Activated T-cell treated with anti-CD3 and anti-CD28 coated beads, Interleukin-2, amount 50 U/mL, for 24 hours (primary cell): ENCODE measurements around the gene GRID2IP.

Source experiments
- DNase-seq: peaks from one replicate; pipeline ENCODE4 v3.0.0-alpha.2; 2020
- H3K27ac Mint-ChIP-seq: 2 replicates; pipeline ENCODE4 v1.8.0; 2020; ENCODE audit warnings: mild to moderate bottlenecking, mixed read lengths
- H3K27me3 Mint-ChIP-seq: 2 replicates; pipeline ENCODE4 v1.8.0; 2020; ENCODE audit warnings: mixed read lengths
- H3K36me3 Mint-ChIP-seq: 2 replicates; pipeline ENCODE4 v1.8.0; 2020; ENCODE audit warnings: low read depth, mixed read lengths
- H3K4me1 Mint-ChIP-seq: 2 replicates; pipeline ENCODE4 v1.8.0; 2020; ENCODE audit warnings: low read depth, mixed read lengths
- H3K4me3 Mint-ChIP-seq: 2 replicates; pipeline ENCODE4 v1.8.0; 2020; ENCODE audit warnings: mild to moderate bottlenecking, moderate library complexity, mixed read lengths
- H3K9me3 Mint-ChIP-seq: 2 replicates; pipeline ENCODE4 v1.8.0; 2020; ENCODE audit warnings: mixed read lengths

GRID2IP gene

GRCh38 chr7:6575281-6576023 lies 24.2 kb upstream of the GRID2IP start:
- H3K27me3 Mint-ChIP-seq: no peaks in the 10 kb centered on the region
- H3K4me1 Mint-ChIP-seq: peaks cover 23% of the 10 kb centered on the region

DNA sequence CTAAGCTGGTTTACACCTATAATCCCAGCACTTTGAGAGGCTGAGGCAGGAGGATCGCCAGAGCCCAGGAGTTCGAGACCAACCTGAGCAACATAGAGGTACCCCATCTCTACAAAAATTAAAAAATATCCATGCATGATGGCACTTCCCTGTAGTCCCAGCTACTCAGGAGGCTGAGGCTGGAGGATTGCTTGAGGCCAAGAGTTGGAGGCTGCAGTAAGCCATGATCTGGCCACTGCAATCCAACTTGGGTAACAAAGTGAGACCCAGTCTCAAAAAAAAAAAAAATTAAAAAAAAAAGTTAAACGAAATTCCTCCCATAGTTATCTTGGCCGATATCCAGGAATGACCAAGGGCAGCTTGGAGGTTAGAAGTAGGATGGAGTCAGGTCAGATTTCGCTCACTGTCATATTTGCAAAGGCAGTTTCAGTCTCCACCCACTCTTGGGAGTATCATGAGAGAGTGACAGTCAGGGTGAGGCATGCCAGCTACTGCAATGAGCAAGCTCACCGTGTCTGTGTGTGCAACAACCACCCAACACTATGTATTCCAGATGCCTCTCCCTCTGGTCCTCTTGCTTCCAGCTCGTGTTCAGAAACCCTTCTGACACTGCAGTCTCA lies 20.0 kb upstream of the GRID2IP start:
- Mint-ChIP-seq H3K27me3 (no peaks in the 10 kb centered on the region), H3K4me1 (peaks cover 6% of the 10 kb centered on the region), H3K36me3 (no peaks in the 10 kb centered on the region), H3K4me3 (no peak overlapping the region), H3K9me3 (no peaks in the 10 kb centered on the region), H3K27ac (no peak overlapping the region)
- no peak for DNase-seq

More at GRCh38 chr7:6575281-6576023, 24.2 kb upstream of the GRID2IP start:
- H3K9me3 Mint-ChIP-seq: no peaks in the 10 kb centered on the region
- no peak for DNase-seq
- H3K36me3 Mint-ChIP-seq: peaks cover 15% of the 10 kb centered on the region
- H3K27ac Mint-ChIP-seq: no peak overlapping the region
- H3K4me3 Mint-ChIP-seq: peak overlapping the region; percentile 83

DNA sequence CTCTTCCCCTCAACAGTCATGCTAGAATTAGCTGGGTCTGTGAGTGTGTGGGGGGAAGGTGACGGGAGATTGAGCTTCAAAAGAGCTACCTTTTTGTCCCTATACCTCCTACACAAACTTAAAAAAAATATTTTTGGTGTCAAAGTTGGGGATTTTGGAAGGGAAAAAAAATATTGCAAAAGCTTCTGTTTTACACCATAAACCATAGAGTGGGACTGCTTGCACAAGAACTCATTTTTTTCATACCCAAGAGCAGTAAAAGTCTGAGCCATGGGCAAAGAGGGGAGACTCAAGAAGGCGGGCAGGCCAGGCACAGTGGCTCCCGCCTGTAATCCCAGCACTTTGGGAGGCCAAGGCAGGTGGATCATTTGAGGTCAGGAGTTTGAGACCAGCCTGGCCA lies 16.6 kb upstream of the GRID2IP start:
- no peak for DNase-seq
- Mint-ChIP-seq H3K36me3 (no peaks in the 10 kb centered on the region), H3K4me3 (no peak overlapping the region), H3K9me3 (no peaks in the 10 kb centered on the region), H3K27ac (no peak overlapping the region), H3K27me3 (no peaks in the 10 kb centered on the region), H3K4me1 (no peaks in the 10 kb centered on the region)

GRCh38 chr7:6565655-6566054 lies 14.4 kb upstream of the GRID2IP start:
- Mint-ChIP-seq H3K36me3 (no peaks in the 10 kb centered on the region), H3K4me3 (no peak overlapping the region), H3K27ac (no peak overlapping the region), H3K27me3 (no peaks in the 10 kb centered on the region), H3K9me3 (no peaks in the 10 kb centered on the region), H3K4me1 (no peaks in the 10 kb centered on the region)
- no peak for DNase-seq

- H3K27me3 Mint-ChIP-seq: peaks cover 5% of the 10 kb centered on the region
- no peaks in the 10 kb centered on the region for H3K36me3 Mint-ChIP-seq
- DNase-seq: no peak
- H3K27ac Mint-ChIP-seq: no peak overlapping the region
- H3K9me3 Mint-ChIP-seq: no peaks in the 10 kb centered on the region
- no peak overlapping the region for H3K4me3 Mint-ChIP-seq
- no peaks in the 10 kb centered on the region for H3K4me1 Mint-ChIP-seq
These were observed 12.9 kb upstream of the GRID2IP start for GRCh38 chr7:6563936-6564770.

- Mint-ChIP-seq H3K36me3 (no peaks in the 10 kb centered on the region), H3K4me1 (no peaks in the 10 kb centered on the region), H3K4me3 (no peak overlapping the region), H3K9me3 (no peaks in the 10 kb centered on the region), H3K27me3 (peaks cover 5% of the 10 kb centered on the region), H3K27ac (no peak overlapping the region)
- DNase-seq: no peak
These were observed 10.8 kb upstream of the GRID2IP start for GRCh38 chr7:6562106-6562505.

DNA sequence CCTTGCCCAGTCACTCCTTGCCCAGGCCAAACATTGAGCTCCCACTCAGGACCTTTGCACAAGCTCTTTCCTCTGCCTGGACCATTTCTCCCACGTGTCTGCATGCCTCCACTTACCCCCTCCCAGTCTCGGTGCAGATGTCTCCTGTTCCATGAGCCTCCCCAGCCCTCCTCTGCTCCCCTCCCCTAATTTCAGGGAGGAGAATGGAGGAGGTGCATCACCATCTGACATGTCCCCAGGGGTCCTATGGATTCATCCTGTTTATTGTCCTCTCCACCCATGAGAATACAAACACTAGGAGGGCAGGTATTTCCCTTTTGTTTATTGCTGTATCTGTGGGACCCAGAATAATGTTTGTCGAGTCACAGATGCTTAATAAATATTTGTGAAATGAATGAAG lies 8.6 kb upstream of the GRID2IP start:
- Mint-ChIP-seq H3K36me3 (no peaks in the 10 kb centered on the region), H3K27ac (no peak overlapping the region), H3K4me1 (peaks cover 2% of the 10 kb centered on the region), H3K9me3 (no peaks in the 10 kb centered on the region), H3K4me3 (no peak overlapping the region), H3K27me3 (peaks cover 5% of the 10 kb centered on the region)
- DNase-seq: no peak

- Mint-ChIP-seq H3K4me1 (peaks cover 7% of the 10 kb centered on the region), H3K27me3 (peaks cover 5% of the 10 kb centered on the region), H3K27ac (no peak overlapping the region), H3K4me3 (no peak overlapping the region), H3K9me3 (no peaks in the 10 kb centered on the region), H3K36me3 (no peaks in the 10 kb centered on the region)
- DNase-seq: no peak
These were observed 7.6 kb upstream of the GRID2IP start for GRCh38 chr7:6558837-6559236.

GRCh38 chr7:6556196-6556595 lies 4.9 kb upstream of the GRID2IP start:
- peaks cover 5% of the 10 kb centered on the region for H3K27me3 Mint-ChIP-seq
- H3K4me3 Mint-ChIP-seq: no peak overlapping the region
- no peak overlapping the region for H3K27ac Mint-ChIP-seq
- no peak for DNase-seq
- peaks cover 7% of the 10 kb centered on the region for H3K4me1 Mint-ChIP-seq
- no peaks in the 10 kb centered on the region for H3K36me3 Mint-ChIP-seq
- no peaks in the 10 kb centered on the region for H3K9me3 Mint-ChIP-seq

GRCh38 chr7:6554848-6555247 lies 3.6 kb upstream of the GRID2IP start:
- peaks cover 2% of the 10 kb centered on the region for H3K27me3 Mint-ChIP-seq
- H3K36me3 Mint-ChIP-seq: no peaks in the 10 kb centered on the region
- DNase-seq: no peak
- H3K9me3 Mint-ChIP-seq: no peaks in the 10 kb centered on the region
- H3K27ac Mint-ChIP-seq: peak overlapping the region; percentile 84
- no peak overlapping the region for H3K4me3 Mint-ChIP-seq
- peaks cover 7% of the 10 kb centered on the region for H3K4me1 Mint-ChIP-seq

DNA sequence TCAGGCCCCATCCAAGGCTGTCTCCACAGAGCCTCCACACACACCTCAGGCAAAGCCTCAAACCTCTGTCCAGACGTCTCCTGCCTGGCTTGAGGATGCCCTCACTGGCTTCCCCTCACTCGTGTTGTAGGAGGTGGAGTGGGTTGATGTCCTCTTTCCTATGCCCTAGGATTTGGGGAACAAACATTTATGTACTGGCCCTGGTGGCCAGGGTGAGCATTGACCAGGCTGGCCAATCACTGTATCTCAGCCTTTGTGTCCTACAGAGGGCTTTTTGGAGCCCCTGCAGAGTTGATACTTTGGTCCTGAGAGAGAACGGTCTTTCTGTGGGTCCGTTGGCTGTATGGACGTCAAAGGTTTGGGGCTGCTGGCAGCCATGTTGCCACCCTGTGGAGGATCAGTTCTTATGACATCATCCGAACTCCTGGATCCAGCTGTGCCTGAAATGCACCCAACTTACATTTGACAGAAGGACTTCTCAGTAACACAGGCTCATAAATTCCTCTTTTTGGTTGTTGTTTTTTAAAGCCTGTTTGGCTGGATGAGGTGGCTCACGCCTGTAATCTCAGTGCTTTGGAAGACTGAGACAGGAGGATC lies 2.3 kb upstream of the GRID2IP start:
- H3K4me3 Mint-ChIP-seq: no peak overlapping the region
- no peaks in the 10 kb centered on the region for H3K36me3 Mint-ChIP-seq
- no peak overlapping the region for H3K27ac Mint-ChIP-seq
- no peak for DNase-seq
- peaks cover 7% of the 10 kb centered on the region for H3K4me1 Mint-ChIP-seq
- no peaks in the 10 kb centered on the region for H3K9me3 Mint-ChIP-seq
- no peaks in the 10 kb centered on the region for H3K27me3 Mint-ChIP-seq

DNA sequence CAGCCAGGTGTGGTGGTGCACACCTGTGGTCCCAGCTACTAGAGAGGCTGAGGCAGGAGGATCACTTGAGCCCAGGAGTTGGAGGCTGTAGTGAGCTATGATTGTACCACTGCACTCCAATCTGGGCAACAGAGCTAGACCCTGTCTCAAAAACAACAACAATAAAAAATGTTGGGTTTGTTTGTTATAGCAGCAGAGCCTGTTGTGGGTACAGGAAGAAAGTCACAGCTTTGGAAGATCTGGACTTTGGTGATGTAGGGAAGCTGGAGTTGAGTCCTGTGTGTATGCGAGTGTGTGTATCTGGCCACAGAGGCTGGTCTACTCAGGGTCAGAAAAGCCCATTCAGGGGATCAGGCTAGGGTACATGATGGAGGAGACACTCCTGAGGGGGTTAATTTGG lies 3.9 kb downstream of the GRID2IP start:
- H3K4me1 Mint-ChIP-seq: peaks cover 12% of the 10 kb centered on the region
- no peak overlapping the region for H3K4me3 Mint-ChIP-seq
- H3K27ac Mint-ChIP-seq: no peak overlapping the region
- H3K27me3 Mint-ChIP-seq: no peaks in the 10 kb centered on the region
- H3K9me3 Mint-ChIP-seq: no peaks in the 10 kb centered on the region
- DNase-seq: no peak
- no peaks in the 10 kb centered on the region for H3K36me3 Mint-ChIP-seq

- H3K27me3 Mint-ChIP-seq: no peaks in the 10 kb centered on the region
- no peaks in the 10 kb centered on the region for H3K36me3 Mint-ChIP-seq
- H3K9me3 Mint-ChIP-seq: no peaks in the 10 kb centered on the region
- peaks cover 12% of the 10 kb centered on the region for H3K4me1 Mint-ChIP-seq
- H3K27ac Mint-ChIP-seq: no peak overlapping the region
- no peak overlapping the region for H3K4me3 Mint-ChIP-seq
- DNase-seq: no peak
These were observed 4.6 kb downstream of the GRID2IP start for GRCh38 chr7:6546498-6547251.
